SK-N-SH (cell line): ENCODE measurements around the gene COA4. TPM values are rescaled to one million over a fixed set of nuclear protein-coding genes. Genes with fewer than 3 reads are reported as not detected.
A peak's percentile ranks its signal among the peaks of the same experiment; 100 is the strongest.

Experiments
- CTCF ChIA-PET: fragments of 300-600, 350-600 bp; formaldehyde crosslinking; extraction: SDS; loops from one replicate; lab custom pipeline; 2021; lab: Yijun Ruan, JAX
- POLR2A ChIA-PET: fragments of 350-600 bp; sonication (Branson Sonifier 250); formaldehyde crosslinking; extraction: SDS; loops from one replicate; lab custom pipeline; 2020; ENCODE audit warnings: antibody characterized with exemption, inconsistent platforms; lab: Yijun Ruan, JAX
- DNase-seq: peaks from one replicate; pipeline ENCODE4 v3.0.0; 2012
- H2AFZ ChIP-seq: fragments of 200-600 bp; sonication (generic); 2 replicates; pipeline ENCODE4 v1.8.1; 2016; ENCODE audit warnings: antibody characterized with exemption, mild to moderate bottlenecking, low read depth
- H3F3A ChIP-seq: fragments of 200-600 bp; sonication (generic); replicated peaks from 2 replicates; pipeline ENCODE3; 2016; ENCODE audit warnings: antibody characterized with exemption, mild to moderate bottlenecking; ENCODE audit not compliant: insufficient read depth
- H3K27ac ChIP-seq, 2 experiments: fragments of 200-500 bp in 1 of 2; fragments of 200-600 bp in 1 of 2; sonication (Bioruptor generic) in 1 of 2; sonication (generic), shearing (Covaris generic) in 1 of 2; 2 replicates each; pipeline versions ENCODE4 v1.5.1 to v1.6.1; 2014 to 2016; ENCODE audit warnings: low read depth in 2 of 2, inconsistent platforms in 1 of 2, low read length in 1 of 2, mild to moderate bottlenecking in 1 of 2, mixed read lengths in 1 of 2
- H3K27me3 ChIP-seq: fragments of 200-600 bp; sonication (generic), shearing (Covaris generic); 2 replicates; pipeline ENCODE4 v1.6.1; 2016; ENCODE audit warnings: mixed run types; ENCODE audit not compliant: insufficient read depth
- H3K36me3 ChIP-seq, 2 experiments: fragments of 200-500 bp in 1 of 2; fragments of 200-600 bp in 1 of 2; sonication (Bioruptor generic) in 1 of 2; sonication (generic) in 1 of 2; replicated peaks in 1 of 2; 2 replicates each; pipeline versions ENCODE3 to v1.5.1; 2014 to 2016; ENCODE audit warnings: low read length in 1 of 2, mild to moderate bottlenecking in 1 of 2; ENCODE audit not compliant: insufficient read depth in 2 of 2, control insufficient read depth in 1 of 2
- H3K4me1 ChIP-seq, 2 experiments: fragments of 200-500 bp in 1 of 2; fragments of 200-600 bp in 1 of 2; sonication (Bioruptor generic) in 1 of 2; sonication (generic), shearing (Covaris generic) in 1 of 2; 2 replicates each; pipeline versions ENCODE4 v1.5.1 to v1.6.1; 2014 to 2016; ENCODE audit warnings: low read depth in 1 of 2, low read length in 1 of 2, mixed run types in 1 of 2; ENCODE audit not compliant: insufficient read depth in 2 of 2, control insufficient read depth in 1 of 2
- H3K4me2 ChIP-seq: fragments of 200-600 bp; sonication (generic), shearing (Covaris generic); 2 replicates; pipeline ENCODE4 v1.6.1; 2017; ENCODE audit warnings: mixed run types
- H3K4me3 ChIP-seq, 2 experiments: fragments of 200-500 bp in 1 of 2; fragments of 200-600 bp in 1 of 2; sonication (Bioruptor generic) in 1 of 2; sonication (generic), shearing (Covaris generic) in 1 of 2; 2 replicates each; pipeline versions ENCODE4 v1.5.1 to v1.8.1; 2014 to 2016; ENCODE audit warnings: low read depth in 2 of 2, inconsistent platforms in 1 of 2, low read length in 1 of 2, mild to moderate bottlenecking in 1 of 2, mixed read lengths in 1 of 2, moderate library complexity in 1 of 2
- H3K79me2 ChIP-seq: fragments of 200-600 bp; sonication (generic); 2 replicates; pipeline ENCODE4 v1.8.1; 2017; ENCODE audit warnings: mild to moderate bottlenecking; ENCODE audit not compliant: insufficient read depth
- H3K9ac ChIP-seq: fragments of 200-600 bp; sonication (generic); 2 replicates; pipeline ENCODE4 v1.6.1; 2017; ENCODE audit warnings: mixed run types
- H3K9me2 ChIP-seq: fragments of 200-600 bp; sonication (generic); 2 replicates; pipeline ENCODE4 v1.6.1; 2017; ENCODE audit warnings: mixed run types
- H3K9me3 ChIP-seq: fragments of 200-600 bp; sonication (generic); 2 replicates; pipeline ENCODE4 v1.6.1; 2017; ENCODE audit warnings: mixed run types, mild to moderate bottlenecking, moderate library complexity
- H4K20me1 ChIP-seq: fragments of 200-600 bp; sonication (generic); 2 replicates; pipeline ENCODE4 v1.6.1; 2017; ENCODE audit warnings: mild to moderate bottlenecking, mixed run types; ENCODE audit not compliant: insufficient read depth
- CHD2 ChIP-seq: fragments of 150-350 bp; IDR thresholded peaks from 2 replicates; pipeline ENCODE4 v1.6.1; 2018; ENCODE audit warnings: low read length; ENCODE audit not compliant: partially characterized antibody
- ELF1 ChIP-seq: IDR thresholded peaks from 2 replicates; pipeline ENCODE4 v1.4.0; 2012
- FOXM1 ChIP-seq: IDR thresholded peaks from 2 replicates; pipeline ENCODE4 v1.4.0; 2012; ENCODE audit warnings: low read depth, mild to moderate bottlenecking
- GATA2 ChIP-seq: sonication (generic); formaldehyde crosslinking; IDR thresholded peaks from 2 replicates; pipeline ENCODE4 v1.5.0; 2020; ENCODE audit warnings: mild to moderate bottlenecking, missing genetic modification reagents
- JUND ChIP-seq: IDR thresholded peaks from 2 replicates; pipeline ENCODE4 v1.4.0; 2012
- MEF2A ChIP-seq: IDR thresholded peaks from 2 replicates; pipeline ENCODE4 v1.4.0; 2012; ENCODE audit warnings: low read depth, borderline replicate concordance
- NFIC ChIP-seq: IDR thresholded peaks from 2 replicates; pipeline ENCODE4 v1.4.0; 2012; ENCODE audit warnings: borderline replicate concordance
- NRF1 ChIP-seq: IDR thresholded peaks from 2 replicates; pipeline ENCODE4 v1.6.1; 2012; ENCODE audit warnings: low read depth, mild to moderate bottlenecking, low read length
- RAD21 ChIP-seq: IDR thresholded peaks from 2 replicates; pipeline ENCODE4 v1.6.1; 2012; ENCODE audit warnings: mild to moderate bottlenecking, low read length
- RXRA ChIP-seq: IDR thresholded peaks from 2 replicates; pipeline ENCODE4 v1.4.0; 2012; ENCODE audit warnings: low read depth, mild to moderate bottlenecking, borderline replicate concordance
- SMC3 ChIP-seq: IDR thresholded peaks from 2 replicates; pipeline ENCODE4 v1.6.1; 2012; ENCODE audit warnings: low read depth, low read length, improper control_type of control experiment
- TCF12 ChIP-seq: IDR thresholded peaks from 2 replicates; pipeline ENCODE4 v1.4.0; 2012
- YY1 ChIP-seq: IDR thresholded peaks from 2 replicates; pipeline ENCODE4 v1.4.0; 2012; ENCODE audit warnings: low read depth, mild to moderate bottlenecking
- WGBS: methylation state at CpG from one replicate; pipeline ENCODE4 v1.1.6; 2017; ENCODE audit warnings: low lambda C conversion rate; 5-methylcytosine and 5-hydroxymethylcytosine counted together
- polyA plus RNA-seq, 3 experiments: library from polyadenylated mRNA; depleted of rRNA; stranded (reverse); fragments of >200 nt; gene quantifications; 2 replicates each; pipeline ENCODE4 v1.2.3, GENCODE V29; 2012
- TF ChIP-seq, protein P1 (sequence below): IDR thresholded peaks from 2 replicates; pipeline ENCODE4 v1.4.0; 2012; ENCODE audit warnings: low read depth, borderline replicate concordance
- TF ChIP-seq, protein P2 (sequence below): IDR thresholded peaks from 2 replicates; pipeline ENCODE4 v1.4.0; 2012; ENCODE audit warnings: low read depth, borderline replicate concordance
- TF ChIP-seq, protein P3 (sequence below): fragments of 200-600 bp; sonication (generic); IDR thresholded peaks from 2 replicates; pipeline ENCODE4 v1.6.1; 2017; ENCODE audit warnings: antibody characterized with exemption, mild to moderate bottlenecking, moderate library complexity

The COA4 gene
- polyA plus RNA-seq, 1 of the 3 experiments (the other 2 are of a cell fraction), result 171 TPM

DNA sequence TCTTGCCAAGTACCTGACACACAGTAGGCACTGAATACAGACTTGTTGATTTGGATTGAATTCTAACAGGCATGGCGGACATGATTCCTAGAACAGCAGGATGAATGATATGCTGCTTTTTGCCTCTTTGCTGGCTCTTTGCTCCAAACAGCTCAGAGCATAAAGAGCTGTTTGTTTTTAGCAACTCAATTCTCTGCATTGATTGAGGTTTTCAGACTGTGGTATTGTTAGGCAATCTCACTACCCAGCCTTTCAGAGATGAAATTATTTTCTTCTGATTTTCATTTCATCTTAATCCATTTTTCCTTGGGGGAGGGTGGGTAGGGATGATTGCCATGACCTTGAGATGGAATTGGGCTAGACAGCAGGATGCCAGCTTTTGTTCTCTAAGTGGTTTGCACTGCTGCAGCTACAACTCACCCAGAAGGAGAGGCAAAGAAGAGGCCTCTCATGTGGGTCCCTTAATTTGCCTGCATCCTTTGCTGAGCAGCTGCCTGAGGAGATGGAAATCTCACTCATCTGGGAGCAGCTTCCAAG, 20.5 kb downstream of the COA4 start:
- Histone ChIP-seq H3K4me2 (no peak overlapping the region), H3K4me1 (peaks cover 0 to 2% of the 10 kb centered on the region in 2 experiments; a peak in 2 of 4 replicates), H3F3A (no peaks in the 10 kb centered on the region), H3K27me3 (no peaks in the 10 kb centered on the region), H3K9me3 (no peaks in the 10 kb centered on the region), H3K4me3 (no peak overlapping the region), H3K79me2 (no peaks in the 10 kb centered on the region), H2AFZ (no peak overlapping the region), H3K9me2 (no peaks in the 10 kb centered on the region), H3K36me3 (peaks cover 0 to 2% of the 10 kb centered on the region in 2 experiments), H3K9ac (no peak overlapping the region), H4K20me1 (no peaks in the 10 kb centered on the region), H3K27ac (no peak overlapping the region)
- TF ChIP-seq, protein P1, sequence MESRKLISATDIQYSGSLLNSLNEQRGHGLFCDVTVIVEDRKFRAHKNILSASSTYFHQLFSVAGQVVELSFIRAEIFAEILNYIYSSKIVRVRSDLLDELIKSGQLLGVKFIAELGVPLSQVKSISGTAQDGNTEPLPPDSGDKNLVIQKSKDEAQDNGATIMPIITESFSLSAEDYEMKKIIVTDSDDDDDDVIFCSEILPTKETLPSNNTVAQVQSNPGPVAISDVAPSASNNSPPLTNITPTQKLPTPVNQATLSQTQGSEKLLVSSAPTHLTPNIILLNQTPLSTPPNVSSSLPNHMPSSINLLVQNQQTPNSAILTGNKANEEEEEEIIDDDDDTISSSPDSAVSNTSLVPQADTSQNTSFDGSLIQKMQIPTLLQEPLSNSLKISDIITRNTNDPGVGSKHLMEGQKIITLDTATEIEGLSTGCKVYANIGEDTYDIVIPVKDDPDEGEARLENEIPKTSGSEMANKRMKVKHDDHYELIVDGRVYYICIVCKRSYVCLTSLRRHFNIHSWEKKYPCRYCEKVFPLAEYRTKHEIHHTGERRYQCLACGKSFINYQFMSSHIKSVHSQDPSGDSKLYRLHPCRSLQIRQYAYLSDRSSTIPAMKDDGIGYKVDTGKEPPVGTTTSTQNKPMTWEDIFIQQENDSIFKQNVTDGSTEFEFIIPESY, result no peak
- TF ChIP-seq, protein P2, sequence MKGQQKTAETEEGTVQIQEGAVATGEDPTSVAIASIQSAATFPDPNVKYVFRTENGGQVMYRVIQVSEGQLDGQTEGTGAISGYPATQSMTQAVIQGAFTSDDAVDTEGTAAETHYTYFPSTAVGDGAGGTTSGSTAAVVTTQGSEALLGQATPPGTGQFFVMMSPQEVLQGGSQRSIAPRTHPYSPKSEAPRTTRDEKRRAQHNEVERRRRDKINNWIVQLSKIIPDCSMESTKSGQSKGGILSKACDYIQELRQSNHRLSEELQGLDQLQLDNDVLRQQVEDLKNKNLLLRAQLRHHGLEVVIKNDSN, result no peak
- TF ChIP-seq GATA2 (CRISPR knock-in tag), result no peak
- TF ChIP-seq RAD21, result no peak
- TF ChIP-seq YY1, result no peak
- no peak for TF ChIP-seq SMC3
- no peak for TF ChIP-seq CHD2
- TF ChIP-seq ELF1, result no peak
- TF ChIP-seq NFIC, result no peak
- no peak for TF ChIP-seq JUND
- no peak for TF ChIP-seq RXRA
- TF ChIP-seq FOXM1, result no peak
- TF ChIP-seq, protein P3, sequence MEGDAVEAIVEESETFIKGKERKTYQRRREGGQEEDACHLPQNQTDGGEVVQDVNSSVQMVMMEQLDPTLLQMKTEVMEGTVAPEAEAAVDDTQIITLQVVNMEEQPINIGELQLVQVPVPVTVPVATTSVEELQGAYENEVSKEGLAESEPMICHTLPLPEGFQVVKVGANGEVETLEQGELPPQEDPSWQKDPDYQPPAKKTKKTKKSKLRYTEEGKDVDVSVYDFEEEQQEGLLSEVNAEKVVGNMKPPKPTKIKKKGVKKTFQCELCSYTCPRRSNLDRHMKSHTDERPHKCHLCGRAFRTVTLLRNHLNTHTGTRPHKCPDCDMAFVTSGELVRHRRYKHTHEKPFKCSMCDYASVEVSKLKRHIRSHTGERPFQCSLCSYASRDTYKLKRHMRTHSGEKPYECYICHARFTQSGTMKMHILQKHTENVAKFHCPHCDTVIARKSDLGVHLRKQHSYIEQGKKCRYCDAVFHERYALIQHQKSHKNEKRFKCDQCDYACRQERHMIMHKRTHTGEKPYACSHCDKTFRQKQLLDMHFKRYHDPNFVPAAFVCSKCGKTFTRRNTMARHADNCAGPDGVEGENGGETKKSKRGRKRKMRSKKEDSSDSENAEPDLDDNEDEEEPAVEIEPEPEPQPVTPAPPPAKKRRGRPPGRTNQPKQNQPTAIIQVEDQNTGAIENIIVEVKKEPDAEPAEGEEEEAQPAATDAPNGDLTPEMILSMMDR, result no peak
- no peak for TF ChIP-seq TCF12
- no peak for TF ChIP-seq NRF1
- TF ChIP-seq MEF2A, result no peak
- 93% methylated on average over 1 of the region's 1 CpG for WGBS
- ChIA-PET POLR2A (interaction anchor here (0.6 to 1.5 kb wide), 4 partner anchors 9 to 13 kb away, joined by 3 to 7 read pairs (median 5); no protein-coding TSS in a partner anchor), CTCF (interaction anchor here (2.1 kb wide), 1 partner anchor 10 kb away, joined by 11 read pairs; no protein-coding TSS in a partner anchor)
- peak; percentile 17 for DNase-seq
